H9 (cell line): ENCODE results near the gene AQP12A. TPM values are rescaled to one million over a fixed set of nuclear protein-coding genes. Genes with fewer than 3 reads are reported as not detected.

Experiments used
- DNase-seq: peaks from one replicate; pipeline ENCODE4 v3.0.0-alpha.2; 2017
- H2AFZ ChIP-seq: one replicate; pipeline ENCODE4 v1.6.1; 2013; ENCODE audit warnings: mild to moderate bottlenecking, low read length, control low read depth, moderate library complexity
- H2AK5ac ChIP-seq: 2 replicates; pipeline ENCODE4 v1.6.1; 2013; ENCODE audit warnings: low read length, control low read depth, mixed read lengths; ENCODE audit not compliant: insufficient read length
- H2BK120ac ChIP-seq: one replicate; pipeline ENCODE4 v1.6.1; 2013; ENCODE audit warnings: low read depth, mild to moderate bottlenecking, low read length, control low read depth, inconsistent platforms; ENCODE audit not compliant: poor library complexity, severe bottlenecking
- H2BK12ac ChIP-seq: 2 replicates; pipeline ENCODE4 v1.6.1; 2013; ENCODE audit warnings: low read length, control low read depth, mixed read lengths, low read depth; ENCODE audit not compliant: insufficient read length
- H2BK15ac ChIP-seq: 2 replicates; pipeline ENCODE4 v1.6.1; 2013; ENCODE audit warnings: low read depth, low read length, control low read depth
- H2BK20ac ChIP-seq: one replicate; pipeline ENCODE4 v1.6.1; 2013; ENCODE audit warnings: low read depth, mild to moderate bottlenecking, low read length, control low read depth, inconsistent platforms; ENCODE audit not compliant: poor library complexity, severe bottlenecking
- H2BK5ac ChIP-seq: 2 replicates; pipeline ENCODE4 v1.6.1; 2013; ENCODE audit warnings: low read length, control low read depth, mixed read lengths; ENCODE audit not compliant: insufficient read length
- H3K14ac ChIP-seq: 2 replicates; pipeline ENCODE4 v1.6.1; 2013; ENCODE audit warnings: low read length, control low read depth; ENCODE audit not compliant: insufficient read depth
- H3K18ac ChIP-seq: 2 replicates; pipeline ENCODE4 v1.6.1; 2013; ENCODE audit warnings: low read depth, mild to moderate bottlenecking, mixed read lengths, low read length, control low read depth; ENCODE audit not compliant: insufficient read length
- H3K23ac ChIP-seq: 2 replicates; pipeline ENCODE4 v1.6.1; 2013; ENCODE audit warnings: low read length, control low read depth, mixed read lengths, low read depth; ENCODE audit not compliant: insufficient read length
- H3K23me2 ChIP-seq: 2 replicates; pipeline ENCODE4 v1.6.1; 2013; ENCODE audit warnings: low read depth, mild to moderate bottlenecking, mixed read lengths, low read length, control low read depth; ENCODE audit not compliant: insufficient read length, poor library complexity, severe bottlenecking
- H3K27ac ChIP-seq: 2 replicates; pipeline ENCODE4 v1.5.1; 2013; ENCODE audit warnings: low read length, control low read depth, mixed read lengths, low read depth; ENCODE audit not compliant: insufficient read length
- H3K27me3 ChIP-seq: 2 replicates; pipeline ENCODE4 v1.6.1; 2013; ENCODE audit warnings: low read length, control low read depth, inconsistent platforms; ENCODE audit not compliant: insufficient read depth
- H3K4ac ChIP-seq: 2 replicates; pipeline ENCODE4 v1.6.1; 2013; ENCODE audit warnings: low read depth, mild to moderate bottlenecking, control low read depth, inconsistent platforms, low read length, moderate library complexity
- H3K4me1 ChIP-seq: 2 replicates; pipeline ENCODE4 v1.6.1; 2013; ENCODE audit warnings: low read length, control low read depth, inconsistent platforms; ENCODE audit not compliant: insufficient read depth
- H3K4me2 ChIP-seq: 2 replicates; pipeline ENCODE4 v1.6.1; 2013; ENCODE audit warnings: low read length, control low read depth, mixed read lengths; ENCODE audit not compliant: insufficient read length, insufficient read depth
- H3K56ac ChIP-seq: 2 replicates; pipeline ENCODE4 v1.6.1; 2013; ENCODE audit warnings: low read depth, mild to moderate bottlenecking, mixed read lengths, low read length, control low read depth; ENCODE audit not compliant: insufficient read length
- H3K79me1 ChIP-seq: 2 replicates; pipeline ENCODE4 v1.6.1; 2013; ENCODE audit warnings: low read depth, mild to moderate bottlenecking, moderate library complexity, low read length, control low read depth, inconsistent platforms; ENCODE audit not compliant: insufficient read depth, poor library complexity, severe bottlenecking
- H3K79me2 ChIP-seq: 2 replicates; pipeline ENCODE4 v1.6.1; 2013; ENCODE audit warnings: low read length, control low read depth, inconsistent platforms; ENCODE audit not compliant: insufficient read depth
- H3K9ac ChIP-seq: 2 replicates; pipeline ENCODE4 v1.6.1; 2013; ENCODE audit warnings: low read length, control low read depth, mixed read lengths; ENCODE audit not compliant: insufficient read length; ENCODE audit errors: extremely low read depth
- H3K9me3 ChIP-seq: one replicate; pipeline ENCODE4 v1.6.1; 2013; ENCODE audit warnings: low read depth, low read length, inconsistent platforms; ENCODE audit not compliant: control insufficient read depth
- H3T11ph ChIP-seq: one replicate; pipeline ENCODE4 v1.6.1; 2013; ENCODE audit warnings: mild to moderate bottlenecking, low read length, control low read depth, inconsistent platforms
- H4K20me1 ChIP-seq: one replicate; pipeline ENCODE4 v1.6.1; 2013; ENCODE audit not compliant: control insufficient read depth, insufficient read length, insufficient read depth
- H4K5ac ChIP-seq: 2 replicates; pipeline ENCODE4 v1.6.1; 2013; ENCODE audit warnings: low read depth, mild to moderate bottlenecking, mixed read lengths, low read length, control low read depth; ENCODE audit not compliant: insufficient read length
- H4K8ac ChIP-seq: replicated peaks from 2 replicates; pipeline ENCODE4 v1.6.1; 2013; ENCODE audit warnings: low read length, control low read depth, mixed read lengths, low read depth; ENCODE audit not compliant: insufficient read length
- H4K91ac ChIP-seq: 2 replicates; pipeline ENCODE4 v1.6.1; 2013; ENCODE audit warnings: low read depth, mild to moderate bottlenecking, moderate library complexity, mixed read lengths, low read length, control low read depth; ENCODE audit not compliant: insufficient read length
- H3K27ac Mint-ChIP-seq, 3 experiments: 2 replicates in 2 of 3; 3 replicates in 1 of 3; pipeline ENCODE4 v1.8.0; 2020 to 2021; ENCODE audit warnings: mixed read lengths in 3 of 3, mild to moderate bottlenecking in 1 of 3, moderate library complexity in 1 of 3
- H3K27me3 Mint-ChIP-seq: 2 replicates; pipeline ENCODE4 v1.8.0; 2021; ENCODE audit warnings: low read depth, mild to moderate bottlenecking, moderate library complexity, mixed read lengths
- H3K36me3 Mint-ChIP-seq, 3 experiments: 2 replicates in 2 of 3; 3 replicates in 1 of 3; pipeline ENCODE4 v1.8.0; 2020 to 2021; ENCODE audit warnings: low read depth in 3 of 3, mixed read lengths in 3 of 3; ENCODE audit not compliant: insufficient read depth in 1 of 3
- H3K4me1 Mint-ChIP-seq, 2 experiments: 2 replicates each; pipeline ENCODE4 v1.8.0; 2020; ENCODE audit warnings: mixed read lengths in 2 of 2
- H3K4me3 Mint-ChIP-seq, 2 experiments: 2 replicates in 1 of 2; 3 replicates in 1 of 2; pipeline ENCODE4 v1.8.0; 2020 to 2021; ENCODE audit warnings: mild to moderate bottlenecking in 2 of 2, mixed read lengths in 2 of 2, moderate library complexity in 1 of 2
- H3K9me3 Mint-ChIP-seq, 2 experiments: 2 replicates in 1 of 2; 3 replicates in 1 of 2; pipeline ENCODE4 v1.8.0; 2020; ENCODE audit warnings: mild to moderate bottlenecking in 2 of 2, mixed read lengths in 2 of 2, moderate library complexity in 1 of 2
- WGBS: extraction: QIAGEN DNeasy Blood & Tissue Kit; methylation state at CpG from one replicate; pipeline ENCODE4 v1.1.7; 2013; ENCODE audit warnings: missing lambda C conversion rate, low lambda C conversion rate, mixed read lengths; ENCODE audit not compliant: insufficient read length; ENCODE audit errors: extremely low coverage; 5-methylcytosine and 5-hydroxymethylcytosine counted together
- total RNA-seq: library from RNA; stranded (reverse); gene quantifications from 2 replicates; pipeline ENCODE4 v1.2.1, GENCODE V29; 2021
- TF ChIP-seq, protein P1 (sequence below): fragments of 200-600 bp; sonication (generic); conservative IDR thresholded peaks from 3 replicates; pipeline ENCODE4 v1.8.0; 2021; ENCODE audit warnings: antibody characterized with exemption, mild to moderate bottlenecking

The AQP12A gene
- total RNA-seq, 1 experiment from 2014 or later: not detected

DNA sequence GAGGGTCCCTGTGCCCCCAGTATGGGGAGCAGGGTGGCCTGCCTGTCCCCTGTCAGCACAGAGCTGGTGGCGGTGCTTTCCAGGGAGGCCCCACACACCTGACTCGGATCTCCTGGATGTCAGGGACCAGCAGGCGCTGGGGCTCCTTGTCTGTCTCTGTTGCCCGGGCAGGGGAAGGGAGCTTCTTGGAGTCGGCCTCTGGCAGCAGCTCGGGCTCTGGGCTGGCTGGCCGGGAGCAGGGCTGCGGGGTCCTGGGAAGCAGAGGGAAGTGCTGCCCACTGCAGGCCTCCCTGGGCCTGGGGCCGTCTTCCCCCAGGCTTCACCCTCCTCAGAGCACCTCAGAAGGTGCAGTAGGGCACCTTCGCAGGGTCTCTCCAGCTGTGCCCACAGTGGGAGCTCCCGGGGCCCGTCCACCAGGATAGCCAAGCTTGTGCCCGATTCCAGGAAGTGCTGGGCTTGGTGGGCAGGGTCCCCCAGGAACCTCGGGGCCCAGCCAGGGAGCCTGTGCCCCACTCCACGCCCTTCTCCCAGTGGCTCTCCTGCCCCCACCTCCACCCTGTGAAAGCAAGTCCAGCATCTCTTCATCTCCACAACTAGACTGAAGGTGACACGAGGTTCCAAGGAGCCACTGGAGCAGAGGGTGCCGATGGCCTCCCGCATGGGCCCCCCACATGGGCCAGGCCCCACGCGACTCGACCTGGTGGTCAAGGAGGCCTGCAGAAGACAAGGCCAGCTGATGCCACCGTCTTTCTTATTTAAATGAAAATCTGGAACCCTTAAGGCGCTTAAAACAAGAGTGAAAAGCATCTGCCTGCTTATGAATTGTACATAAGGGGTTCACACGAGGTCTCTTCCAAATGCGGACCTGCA, 28.2 kb downstream of the AQP12A start:
- no peak overlapping the region for H2BK5ac ChIP-seq
- no peak for DNase-seq
- Mint-ChIP-seq H3K27ac (peak overlapping the region in 2 of 3 experiments; percentile 7 to 38; a peak in 2 of 7 replicates), H3K36me3 (peaks cover 28 to 57% (median 46%) of the 10 kb centered on the region in 3 experiments), H3K4me1 (no peaks in the 10 kb centered on the region; a peak in 1 of 4 replicates), H3K9me3 (no peaks in the 10 kb centered on the region), H3K27me3 (peaks cover 2% of the 10 kb centered on the region; the same call in 1 of the 2 replicates), H3K4me3 (no peak overlapping the region; a peak in 1 of 5 replicates)
- H3K23me2 ChIP-seq: no peaks in the 10 kb centered on the region
- no peak overlapping the region for H3K4me2 ChIP-seq
- H4K8ac ChIP-seq: no peak overlapping the region
- no peak overlapping the region for H3K23ac ChIP-seq
- H2BK20ac ChIP-seq: no peak overlapping the region
- no peak overlapping the region for H3K9ac ChIP-seq
- no peak overlapping the region for H4K91ac ChIP-seq
- H3K79me1 ChIP-seq: no peaks in the 10 kb centered on the region
- H3K4ac ChIP-seq: no peak overlapping the region
- no peaks in the 10 kb centered on the region for H3K79me2 ChIP-seq
- no peak overlapping the region for H2AFZ ChIP-seq
- H3K27me3 ChIP-seq: no peaks in the 10 kb centered on the region
- H4K5ac ChIP-seq: no peak overlapping the region
- no peak overlapping the region for H3T11ph ChIP-seq
- no peak overlapping the region for H2BK15ac ChIP-seq
- H3K18ac ChIP-seq: no peak overlapping the region
- H2BK12ac ChIP-seq: no peak overlapping the region
- H3K27ac ChIP-seq: no peak overlapping the region
- no peak overlapping the region for H2BK120ac ChIP-seq
- TF ChIP-seq, protein P1, sequence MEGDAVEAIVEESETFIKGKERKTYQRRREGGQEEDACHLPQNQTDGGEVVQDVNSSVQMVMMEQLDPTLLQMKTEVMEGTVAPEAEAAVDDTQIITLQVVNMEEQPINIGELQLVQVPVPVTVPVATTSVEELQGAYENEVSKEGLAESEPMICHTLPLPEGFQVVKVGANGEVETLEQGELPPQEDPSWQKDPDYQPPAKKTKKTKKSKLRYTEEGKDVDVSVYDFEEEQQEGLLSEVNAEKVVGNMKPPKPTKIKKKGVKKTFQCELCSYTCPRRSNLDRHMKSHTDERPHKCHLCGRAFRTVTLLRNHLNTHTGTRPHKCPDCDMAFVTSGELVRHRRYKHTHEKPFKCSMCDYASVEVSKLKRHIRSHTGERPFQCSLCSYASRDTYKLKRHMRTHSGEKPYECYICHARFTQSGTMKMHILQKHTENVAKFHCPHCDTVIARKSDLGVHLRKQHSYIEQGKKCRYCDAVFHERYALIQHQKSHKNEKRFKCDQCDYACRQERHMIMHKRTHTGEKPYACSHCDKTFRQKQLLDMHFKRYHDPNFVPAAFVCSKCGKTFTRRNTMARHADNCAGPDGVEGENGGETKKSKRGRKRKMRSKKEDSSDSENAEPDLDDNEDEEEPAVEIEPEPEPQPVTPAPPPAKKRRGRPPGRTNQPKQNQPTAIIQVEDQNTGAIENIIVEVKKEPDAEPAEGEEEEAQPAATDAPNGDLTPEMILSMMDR: no peak
- H3K4me1 ChIP-seq: no peaks in the 10 kb centered on the region
- no peak overlapping the region for H3K14ac ChIP-seq
- H3K9me3 ChIP-seq: no peaks in the 10 kb centered on the region
- no CpG with 5 or more reads among the region's 25 CpGs for WGBS
- no peak overlapping the region for H2AK5ac ChIP-seq
- peaks cover 5% of the 10 kb centered on the region for H4K20me1 ChIP-seq
- H3K56ac ChIP-seq: no peak overlapping the region
